Measurements from ENCODE around the gene MYO9B.
"Not testable (repeated sequence)": the region's sequence is repeated elsewhere in the genome, so short reads cannot be mapped to it uniquely, and the experiment has no call there.

MYO9B gene

DNA sequence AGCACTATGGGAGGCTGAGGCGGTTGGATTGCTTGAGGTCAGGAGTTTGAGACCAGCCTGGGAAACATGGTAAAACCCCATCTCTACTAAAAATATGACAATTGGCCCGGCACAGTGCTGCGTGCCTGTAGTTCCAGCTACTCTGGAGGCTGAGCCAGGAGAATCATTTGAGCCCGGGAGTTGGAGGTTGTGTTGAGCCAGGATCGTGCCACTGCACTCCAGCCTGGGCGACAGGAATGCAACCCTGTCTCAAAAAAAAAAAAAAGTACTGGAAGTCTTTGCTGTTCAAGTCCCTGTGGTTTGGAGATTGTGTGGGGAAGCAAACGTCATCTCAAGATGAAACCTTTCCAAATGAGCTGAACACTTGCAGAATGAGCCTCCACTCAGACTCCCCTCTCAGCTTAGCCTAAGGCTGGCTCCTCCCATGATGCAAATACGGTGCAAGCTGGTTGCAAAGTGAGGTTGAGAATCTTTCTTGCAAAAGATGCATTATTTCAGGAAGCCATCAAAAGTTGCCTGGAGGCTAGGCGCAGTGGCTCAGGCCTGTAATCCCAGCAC is 46.2 kb downstream of the MYO9B start:
- DNase-seq = no peak

DNA sequence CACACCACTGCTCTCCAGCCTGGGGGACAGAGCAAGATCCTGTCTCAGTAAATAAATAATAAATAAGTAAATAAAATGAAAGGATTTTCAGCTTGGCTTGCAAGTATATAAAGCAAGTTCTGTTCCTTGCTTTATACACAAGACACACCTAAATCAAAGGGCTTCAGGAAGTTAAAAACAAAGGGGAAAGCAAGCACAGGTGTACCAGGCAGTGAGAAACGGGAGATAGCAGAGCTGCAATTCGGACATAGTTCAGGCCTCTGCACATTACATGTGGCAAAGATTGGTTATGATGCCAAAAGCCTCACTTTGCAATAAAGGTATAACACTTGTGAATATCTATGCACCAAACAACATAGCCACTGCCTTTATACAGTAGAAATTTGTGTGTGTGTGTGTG is 47.5 kb downstream of the MYO9B start:
- no peak for DNase-seq

DNA sequence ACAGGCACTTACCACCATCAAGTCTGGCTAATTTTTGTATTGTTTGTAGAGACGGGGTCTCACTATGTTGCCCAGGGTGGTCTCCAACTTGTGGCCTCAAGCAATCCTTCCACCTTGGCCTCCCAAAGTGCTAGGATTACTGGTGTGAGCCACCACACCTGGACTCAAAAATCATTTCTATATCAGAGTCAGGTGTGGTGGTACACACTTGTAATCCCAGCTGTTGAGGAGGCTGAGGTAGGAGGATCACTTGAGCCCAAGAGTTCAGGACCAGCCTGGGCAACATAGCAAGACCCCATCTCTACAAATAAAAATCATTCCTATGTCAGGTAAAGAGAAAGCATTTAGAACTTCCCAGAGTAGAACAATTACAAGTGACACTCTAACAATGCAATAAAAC is 48.4 kb downstream of the MYO9B start:
- DNase-seq = no peak

GRCh38 chr19:17125062-17125727 is 49.6 kb downstream of the MYO9B start:
- peak; percentile 76 for DNase-seq

GRCh38 chr19:17125728-17126677 is 50.4 kb downstream of the MYO9B start:
- peak; percentile 3 for DNase-seq

DNA sequence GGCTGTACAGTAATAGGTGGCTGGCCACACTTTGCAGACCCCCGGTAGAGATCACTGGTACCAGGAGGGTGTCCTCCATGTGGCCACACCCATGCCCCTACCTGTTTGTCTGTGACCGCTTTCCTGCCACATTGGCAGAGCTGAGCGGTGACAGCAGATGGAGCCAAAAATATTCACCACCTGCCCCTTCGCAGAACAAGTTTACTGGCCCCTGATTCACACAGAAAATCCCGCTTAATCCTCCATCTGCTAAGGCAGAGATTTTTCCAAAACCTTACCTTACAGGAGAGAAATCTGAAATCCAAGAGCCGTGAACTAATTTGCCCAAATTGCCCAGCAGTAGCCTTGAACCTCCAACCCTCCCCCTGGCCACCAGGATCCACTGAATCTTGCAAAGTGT is 52.1 kb downstream of the MYO9B start:
- peak; percentile 81 for DNase-seq

DNA sequence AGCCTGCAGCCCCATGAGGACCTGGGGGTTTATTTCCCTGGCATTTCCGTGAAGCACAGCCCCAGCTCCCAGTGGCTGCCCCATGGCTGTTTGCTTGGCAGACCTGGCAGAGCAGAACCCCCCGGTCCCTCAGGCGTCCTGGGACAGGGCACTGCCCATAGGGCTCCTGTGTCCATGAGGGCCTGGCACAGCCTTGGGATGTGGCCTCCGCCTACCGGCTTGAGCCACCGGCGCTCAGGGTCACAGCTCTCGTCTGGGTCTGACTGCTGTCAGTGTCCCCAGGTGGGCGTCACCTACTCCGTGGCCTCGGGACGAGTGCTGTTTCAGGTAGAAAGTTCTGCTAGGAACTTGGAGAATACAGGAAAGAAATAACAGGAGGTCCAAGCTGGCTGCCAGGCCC is 52.8 kb downstream of the MYO9B start:
- no peak for DNase-seq

DNA sequence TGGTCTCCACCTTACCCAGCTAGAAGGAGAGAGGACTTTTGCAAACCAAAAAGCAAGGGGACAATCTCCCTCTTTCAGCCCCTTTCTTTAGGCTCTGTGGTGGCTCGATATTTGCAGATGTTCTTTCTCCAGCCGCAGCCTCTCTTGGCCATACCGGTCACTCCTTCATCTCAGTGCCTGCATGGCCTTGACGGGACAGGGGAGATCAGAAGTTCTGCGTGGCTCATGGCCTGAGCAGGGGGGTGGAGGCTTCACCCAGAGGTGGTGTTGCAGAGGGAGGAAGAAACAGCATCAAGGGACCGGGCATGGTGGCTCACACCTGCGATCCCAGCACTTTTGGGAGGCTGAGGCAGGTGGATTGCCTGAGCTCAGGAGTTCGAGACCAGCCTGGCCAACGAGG is 53.2 kb downstream of the MYO9B start:
- no peak for DNase-seq

- no peak for DNase-seq
Measured at GRCh38 chr19:17129377-17129776, 53.8 kb downstream of the MYO9B start.

- DNase-seq = no peak
Measured at GRCh38 chr19:17135001-17135853, 59.6 kb downstream of the MYO9B start.

DNA sequence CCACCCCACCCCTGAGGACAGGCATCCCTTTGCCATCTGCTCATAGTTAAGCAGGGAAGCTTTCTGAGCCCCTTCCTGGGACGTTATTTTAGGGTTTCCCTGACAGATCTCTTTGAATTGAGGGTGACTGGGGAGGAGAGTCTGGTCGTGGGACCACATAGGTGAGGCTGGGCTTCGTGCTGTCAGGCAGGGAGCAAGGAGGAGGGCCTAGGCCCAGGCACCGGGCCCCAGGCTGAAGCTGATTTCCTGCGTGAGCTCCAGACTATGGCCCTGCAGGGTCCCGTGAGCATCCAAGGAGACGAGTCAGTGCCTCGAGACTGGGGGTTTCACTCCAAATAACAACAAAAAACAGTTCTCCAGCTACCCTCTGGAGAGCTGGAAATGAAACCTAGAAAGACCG is 60.4 kb downstream of the MYO9B start:
- no peak for DNase-seq

DNA sequence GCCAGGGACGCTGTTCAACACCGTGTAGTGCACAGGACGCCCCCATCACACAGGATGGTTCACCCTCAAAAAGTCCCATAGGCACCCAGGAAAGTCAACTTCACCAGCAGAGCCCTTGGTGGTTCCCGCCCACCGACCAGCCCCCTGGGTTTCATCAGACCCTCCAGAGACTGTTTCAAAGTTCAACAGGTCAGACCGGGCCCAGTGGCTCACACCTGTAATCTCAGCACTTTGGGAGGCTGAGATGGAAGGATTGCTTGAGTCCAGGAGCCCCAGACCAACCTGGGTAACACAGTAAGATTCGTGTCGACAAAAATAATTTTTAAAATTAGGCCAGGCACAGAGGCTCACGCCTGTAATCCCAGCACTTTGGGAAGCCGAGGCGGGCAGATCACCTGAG is 61.0 kb downstream of the MYO9B start:
- DNase-seq = no peak

GRCh38 chr19:17137417-17137816 is 61.8 kb downstream of the MYO9B start:
- DNase-seq = no peak

DNA sequence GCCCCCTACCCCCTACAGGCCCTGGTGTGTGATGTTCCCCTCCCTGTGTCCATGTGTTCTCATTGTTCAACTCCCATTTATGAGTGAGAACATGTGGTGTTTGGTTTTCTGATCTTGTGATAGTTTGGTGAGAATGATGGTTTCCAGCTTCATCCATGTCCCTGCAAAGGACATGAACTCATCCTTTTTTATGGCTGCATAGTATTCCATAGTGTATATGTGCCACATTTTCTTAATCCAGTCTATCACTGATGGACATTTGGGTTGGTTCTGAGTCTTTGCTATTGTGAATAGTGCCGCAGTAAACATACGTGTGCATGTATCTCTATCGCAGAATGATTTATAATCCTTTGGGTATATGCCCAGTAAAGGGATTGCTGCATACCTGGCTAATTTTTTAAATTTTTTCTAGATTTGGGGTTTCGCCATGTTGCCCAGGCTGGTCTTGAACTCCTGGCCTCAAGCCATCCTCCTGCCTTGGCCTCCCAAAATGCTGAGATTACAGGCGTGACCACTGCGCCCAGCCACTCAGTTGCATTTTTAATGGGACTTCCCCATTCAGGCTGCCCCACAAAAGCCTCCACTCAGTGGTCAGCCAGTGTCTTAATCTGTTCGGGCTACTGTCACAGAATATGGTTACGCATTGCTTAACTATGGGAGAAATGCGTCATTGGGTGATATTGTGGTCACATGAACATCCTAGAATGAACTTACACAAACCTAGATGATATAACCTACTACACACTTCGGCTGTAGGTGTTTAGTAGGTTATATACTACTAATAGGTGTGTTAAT is 62.7 kb downstream of the MYO9B start:
- not testable (repeated sequence) for DNase-seq

GRCh38 chr19:17138937-17139598 is 63.5 kb downstream of the MYO9B start:
- DNase-seq = no peak

- DNase-seq = not testable (repeated sequence)
Measured at GRCh38 chr19:17144771-17145170, 69.2 kb downstream of the MYO9B start.

DNA sequence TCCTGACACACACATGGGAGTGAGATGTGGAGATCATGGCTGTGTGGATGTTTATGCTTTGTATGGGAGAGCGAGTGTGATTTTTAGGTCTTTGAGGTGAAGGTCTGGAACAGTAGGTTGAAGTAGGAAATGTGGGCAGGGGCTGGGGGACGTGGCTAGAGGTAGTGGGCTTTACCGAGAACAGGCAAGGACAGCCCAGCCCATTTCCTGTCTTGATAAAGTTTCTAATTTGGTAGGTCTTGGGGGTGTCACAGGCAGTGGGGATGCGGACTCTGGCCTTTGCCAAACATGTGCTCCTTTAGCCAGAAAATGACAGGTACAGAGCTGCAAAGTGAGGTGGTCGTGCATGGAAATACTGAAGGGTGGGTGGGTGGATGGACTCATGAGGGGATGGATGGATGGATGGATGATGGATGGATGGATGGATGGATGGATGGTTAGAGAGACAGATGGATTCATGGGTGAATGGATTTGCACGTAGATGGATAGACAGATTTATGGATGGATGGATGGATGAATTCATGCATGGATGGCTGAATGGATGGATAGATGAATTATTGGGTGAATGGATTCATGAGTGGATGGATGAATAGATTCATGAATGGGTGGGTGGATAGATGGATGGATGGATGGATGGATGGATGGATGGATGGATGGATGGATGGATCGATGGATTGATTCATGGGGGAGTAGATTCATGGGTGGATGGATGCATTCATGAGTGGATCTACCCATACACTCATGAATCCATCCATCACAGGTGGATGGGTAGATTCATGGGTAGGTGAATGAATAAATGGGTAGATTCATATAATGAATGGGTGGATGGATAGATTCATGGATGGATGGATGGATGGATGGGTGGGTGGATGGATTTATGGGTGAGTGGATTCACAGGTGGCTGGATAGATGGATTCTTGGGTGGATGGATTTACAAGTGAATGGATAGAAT is 70.2 kb downstream of the MYO9B start:
- DNase-seq = no peak

GRCh38 chr19:17148130-17148529 is 72.6 kb downstream of the MYO9B start:
- no peak for DNase-seq

DNA sequence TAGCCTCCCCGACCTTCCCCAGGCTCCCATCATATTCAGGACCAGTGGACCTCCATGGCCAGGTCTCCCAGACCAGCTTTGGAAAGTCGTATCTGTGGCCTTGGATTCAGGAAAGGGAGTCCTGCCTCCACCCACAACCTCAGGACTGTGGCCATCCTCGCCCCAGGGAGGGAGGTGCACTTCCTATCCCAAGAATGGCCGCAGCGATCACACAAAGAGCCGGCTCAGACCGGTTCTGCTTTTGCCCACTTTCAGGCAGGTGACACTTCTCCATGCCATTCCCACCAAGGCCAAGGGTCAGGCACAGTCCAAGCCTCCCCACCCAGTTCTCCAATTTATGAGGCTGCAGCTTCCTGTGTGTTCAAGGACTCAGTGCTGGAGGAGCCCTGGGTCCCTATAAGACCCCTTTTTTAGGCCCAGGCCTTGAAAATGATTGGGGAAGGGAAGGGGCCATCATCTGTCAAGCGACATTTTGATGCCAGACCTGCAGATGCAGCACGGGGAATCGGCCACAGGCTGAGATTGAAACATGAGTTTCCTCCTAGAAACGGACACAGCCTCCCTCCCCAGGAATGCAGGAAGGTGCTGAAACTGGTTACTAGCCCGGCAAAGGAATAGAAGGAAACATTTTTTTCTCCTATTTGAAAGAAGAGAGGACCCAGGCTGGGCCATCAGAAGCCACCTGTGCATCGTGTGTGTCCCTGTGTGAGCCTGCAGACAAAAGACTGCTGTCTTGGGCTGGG is 74.0 kb downstream of the MYO9B start:
- no peak for DNase-seq

- DNase-seq = no peak
Measured at GRCh38 chr19:17153996-17154395, 78.4 kb downstream of the MYO9B start.

All from NCI-H524 treated with DMSO at 0.1 percent for 48 hours (cell line).